OCI-LY7 (cell line): ENCODE data around the gene KLC1. TPM values are rescaled to one million over a fixed set of nuclear protein-coding genes. Genes with fewer than 3 reads are reported as not detected.

Source experiments
- BruUV-seq: library from RNA; stranded (reverse); fragments of 400-500 nt; replicated peaks from 2 replicates; lab custom pipeline; 2021; lab: Mats Ljungman, UMichigan
- CTCF ChIA-PET: fragments of 300-600 bp; sonication (Branson Sonifier 250); formaldehyde crosslinking; loops from one replicate; lab custom pipeline; 2022; ENCODE audit warnings: antibody characterized with exemption; ENCODE audit not compliant: unreplicated experiment; lab: Charles Lee
- POLR2A ChIA-PET: fragments of 300-600 bp; sonication (Branson Sonifier 250); formaldehyde crosslinking; loops from one replicate; lab custom pipeline; 2022; ENCODE audit warnings: antibody characterized with exemption; lab: Charles Lee
- DNase-seq: peaks from one replicate; pipeline ENCODE4 v3.0.0-alpha.2; 2015; ENCODE audit warnings: low spot score
- H2AFZ ChIP-seq: fragments of 200-600 bp; sonication (generic), shearing (Covaris generic); 2 replicates; pipeline ENCODE4 v1.6.1; 2014; ENCODE audit warnings: mild to moderate bottlenecking, antibody characterized with exemption, low read length, moderate library complexity
- H3K27ac ChIP-seq: fragments of 200-600 bp; sonication (generic); 2 replicates; pipeline ENCODE4 v1.5.1; 2014; ENCODE audit warnings: mixed run types, low read depth, mild to moderate bottlenecking, moderate library complexity, low read length, inconsistent platforms; ENCODE audit not compliant: poor library complexity, severe bottlenecking
- H3K36me3 ChIP-seq: fragments of 200-600 bp; sonication (generic); 2 replicates; pipeline ENCODE4 v1.6.1; 2014; ENCODE audit warnings: mild to moderate bottlenecking, antibody characterized with exemption, low read length, moderate library complexity, mixed read lengths; ENCODE audit not compliant: insufficient read depth
- H3K4me1 ChIP-seq: fragments of 200-600 bp; sonication (generic); 2 replicates; pipeline ENCODE4 v1.5.1; 2014; ENCODE audit warnings: mild to moderate bottlenecking, low read length; ENCODE audit not compliant: insufficient read depth, poor library complexity, severe bottlenecking
- H3K4me2 ChIP-seq: fragments of 200-600 bp; sonication (generic); 2 replicates; pipeline ENCODE4 v1.6.1; 2014; ENCODE audit warnings: mild to moderate bottlenecking, low read length
- H3K4me3 ChIP-seq: fragments of 200-600 bp; sonication (generic); 2 replicates; pipeline ENCODE4 v1.5.1; 2014; ENCODE audit warnings: mild to moderate bottlenecking, low read depth, low read length; ENCODE audit not compliant: poor library complexity, severe bottlenecking
- H3K79me2 ChIP-seq: fragments of 200-600 bp; sonication (generic); 2 replicates; pipeline ENCODE4 v1.6.1; 2016; ENCODE audit warnings: low read depth, mild to moderate bottlenecking, low read length, moderate library complexity, mixed read lengths; ENCODE audit not compliant: insufficient read depth
- H3K9me2 ChIP-seq: fragments of 200-600 bp; sonication (generic); 2 replicates; pipeline ENCODE4 v1.6.1; 2016; ENCODE audit warnings: mild to moderate bottlenecking, low read length, mixed read lengths; ENCODE audit not compliant: insufficient read depth
- H3K9me3 ChIP-seq: fragments of 200-600 bp; sonication (generic); 2 replicates; pipeline ENCODE4 v1.6.1; 2014; ENCODE audit warnings: mild to moderate bottlenecking, mixed run types, low read length, mixed read lengths
- H4K20me1 ChIP-seq: fragments of 200-600 bp; sonication (generic); 2 replicates; pipeline ENCODE4 v1.6.1; 2014; ENCODE audit warnings: mild to moderate bottlenecking, antibody characterized with exemption, low read length, moderate library complexity, mixed read lengths; ENCODE audit not compliant: insufficient read depth
- EZH2phosphoT487 ChIP-seq: fragments of 200-600 bp; sonication (generic); IDR thresholded peaks from 2 replicates; pipeline ENCODE4 v1.6.1; 2018; ENCODE audit warnings: low read depth, borderline replicate concordance, mild to moderate bottlenecking, mixed run types, antibody characterized with exemption, low read length, moderate library complexity, mixed read lengths
- intact Hi-C: fragments of 100-400 bp; cut with micrococcal nuclease; formaldehyde crosslinking; loops from one replicate; pipeline ENCODE4 v1.10.0; 2022; ENCODE audit not compliant: unreplicated experiment
- total RNA-seq, 2 experiments: library from RNA; depleted of rRNA in 1 of 2; stranded (reverse); fragments of >200 nt in 1 of 2; shearing (Covaris generic) in 1 of 2; gene quantifications; 2 replicates each; pipeline ENCODE4 v1.2.3, GENCODE V29; 2014 to 2022
- TF ChIP-seq, protein P1 (sequence below): fragments of 200-600 bp; sonication (generic); conservative IDR thresholded peaks from 2 replicates; pipeline ENCODE4 v1.5.1; 2014; ENCODE audit warnings: mild to moderate bottlenecking, antibody characterized with exemption, low read length, moderate library complexity, mixed read lengths

The KLC1 gene
- total RNA-seq, 2 experiments from 2014 or later: 147 to 157 TPM

DNA sequence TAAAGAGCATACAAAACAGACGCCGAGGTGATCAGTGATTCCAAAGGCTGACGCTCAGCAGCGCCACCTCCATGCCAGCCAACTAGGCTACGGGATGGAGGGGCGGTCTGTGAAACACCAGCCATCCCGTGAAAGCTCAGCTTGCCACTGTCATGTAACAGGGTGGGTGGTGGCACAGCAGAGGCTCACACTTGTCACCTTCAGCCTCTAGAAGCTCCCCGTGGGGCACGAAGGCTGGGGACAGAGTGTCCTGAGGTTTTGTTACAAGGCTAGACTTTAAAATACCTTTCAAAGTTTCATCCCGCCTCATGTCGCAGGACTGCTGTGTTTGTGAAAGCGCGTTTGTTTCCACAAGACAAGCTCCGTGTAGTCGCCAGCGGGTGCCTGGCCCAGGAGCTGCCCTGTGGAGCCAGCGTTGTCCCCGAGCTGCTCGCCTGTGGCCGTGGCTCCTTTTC lies 65.6 kb downstream of the KLC1 start:
- no peak for TF ChIP-seq EZH2phosphoT487
- TF ChIP-seq, protein P1, sequence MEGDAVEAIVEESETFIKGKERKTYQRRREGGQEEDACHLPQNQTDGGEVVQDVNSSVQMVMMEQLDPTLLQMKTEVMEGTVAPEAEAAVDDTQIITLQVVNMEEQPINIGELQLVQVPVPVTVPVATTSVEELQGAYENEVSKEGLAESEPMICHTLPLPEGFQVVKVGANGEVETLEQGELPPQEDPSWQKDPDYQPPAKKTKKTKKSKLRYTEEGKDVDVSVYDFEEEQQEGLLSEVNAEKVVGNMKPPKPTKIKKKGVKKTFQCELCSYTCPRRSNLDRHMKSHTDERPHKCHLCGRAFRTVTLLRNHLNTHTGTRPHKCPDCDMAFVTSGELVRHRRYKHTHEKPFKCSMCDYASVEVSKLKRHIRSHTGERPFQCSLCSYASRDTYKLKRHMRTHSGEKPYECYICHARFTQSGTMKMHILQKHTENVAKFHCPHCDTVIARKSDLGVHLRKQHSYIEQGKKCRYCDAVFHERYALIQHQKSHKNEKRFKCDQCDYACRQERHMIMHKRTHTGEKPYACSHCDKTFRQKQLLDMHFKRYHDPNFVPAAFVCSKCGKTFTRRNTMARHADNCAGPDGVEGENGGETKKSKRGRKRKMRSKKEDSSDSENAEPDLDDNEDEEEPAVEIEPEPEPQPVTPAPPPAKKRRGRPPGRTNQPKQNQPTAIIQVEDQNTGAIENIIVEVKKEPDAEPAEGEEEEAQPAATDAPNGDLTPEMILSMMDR: peak; percentile 52
- peaks cover 97% of the 10 kb centered on the region for H3K4me1 ChIP-seq
- peaks cover 4% of the 10 kb centered on the region; the same call in 1 of the 2 replicates for H3K79me2 ChIP-seq
- peak overlapping the region; percentile 8 for H3K27ac ChIP-seq
- no TSS peak for BruUV-seq
- no peaks in the 10 kb centered on the region for H3K9me3 ChIP-seq
- peak overlapping the region; percentile 19; the same call in 1 of the 2 replicates for H3K4me2 ChIP-seq
- no peak for DNase-seq
- no peaks in the 10 kb centered on the region for H3K9me2 ChIP-seq
- intact Hi-C loops: no loop called here
- no peaks in the 10 kb centered on the region for H4K20me1 ChIP-seq
- H3K36me3 ChIP-seq: peaks cover 65% of the 10 kb centered on the region
- CTCF ChIA-PET: no interaction called here
- no peak overlapping the region for H3K4me3 ChIP-seq
- H2AFZ ChIP-seq: no peak overlapping the region
- POLR2A ChIA-PET: interaction anchor here (0.6 kb wide), 1 partner anchor 77 kb away, joined by 3 read pairs; no protein-coding TSS in a partner anchor

DNA sequence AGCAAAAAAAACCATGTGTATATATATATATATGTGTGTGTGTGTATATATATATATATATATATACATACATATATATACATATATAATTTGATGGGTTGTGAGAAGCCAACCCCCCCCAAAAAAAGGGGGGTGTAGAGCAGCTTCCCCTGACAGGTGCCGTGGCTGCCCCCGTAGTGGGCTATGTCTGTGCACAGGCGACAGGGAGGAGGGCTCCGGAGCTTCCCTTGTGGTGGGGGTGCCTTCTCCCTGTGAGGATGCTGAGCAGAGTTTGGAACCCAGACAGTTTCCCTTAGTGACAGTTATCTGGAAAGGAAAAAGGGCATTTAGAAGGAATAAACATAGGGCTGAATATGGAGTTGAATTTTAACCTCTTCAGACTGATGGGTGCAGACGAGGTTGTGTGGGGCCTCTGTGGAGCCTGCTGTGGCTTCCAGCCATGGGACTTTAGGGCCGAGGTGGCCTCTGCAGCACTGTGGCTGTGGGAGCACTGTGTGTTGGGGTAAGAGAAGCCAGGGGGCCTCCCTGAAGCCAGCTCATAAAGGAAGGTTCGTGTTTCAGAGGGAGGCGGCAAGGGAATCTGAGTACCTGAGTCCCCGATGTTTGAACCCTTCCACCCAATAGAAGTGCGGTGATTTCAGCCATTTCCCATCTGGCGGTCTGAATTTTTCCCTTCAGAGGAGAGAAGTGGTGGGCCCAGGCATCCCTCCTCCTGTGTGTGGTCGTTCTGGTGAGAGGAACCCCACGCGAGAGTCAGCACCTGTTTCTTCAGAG lies 66.5 kb downstream of the KLC1 start:
- no peaks in the 10 kb centered on the region for H3K9me2 ChIP-seq
- ChIA-PET POLR2A (interaction anchor here (0.6 kb wide), 1 partner anchor 37 kb away, joined by 3 read pairs; no protein-coding TSS in a partner anchor), CTCF (no interaction called here)
- no peak overlapping the region for H2AFZ ChIP-seq
- no peaks in the 10 kb centered on the region for H3K9me3 ChIP-seq
- no peak for DNase-seq
- peak overlapping the region; percentile 76 for H3K27ac ChIP-seq
- H3K4me3 ChIP-seq: peak overlapping the region; percentile 48
- H3K4me2 ChIP-seq: peak overlapping the region; percentile 66
- intact Hi-C loops: no loop called here
- BruUV-seq: no TSS peak
- TF ChIP-seq, protein P1: no peak
- no peak for TF ChIP-seq EZH2phosphoT487
- peaks cover 97% of the 10 kb centered on the region for H3K4me1 ChIP-seq
- no peaks in the 10 kb centered on the region for H4K20me1 ChIP-seq
- H3K79me2 ChIP-seq: no peaks in the 10 kb centered on the region; the same call in 1 of the 2 replicates
- H3K36me3 ChIP-seq: peaks cover 74% of the 10 kb centered on the region

DNA sequence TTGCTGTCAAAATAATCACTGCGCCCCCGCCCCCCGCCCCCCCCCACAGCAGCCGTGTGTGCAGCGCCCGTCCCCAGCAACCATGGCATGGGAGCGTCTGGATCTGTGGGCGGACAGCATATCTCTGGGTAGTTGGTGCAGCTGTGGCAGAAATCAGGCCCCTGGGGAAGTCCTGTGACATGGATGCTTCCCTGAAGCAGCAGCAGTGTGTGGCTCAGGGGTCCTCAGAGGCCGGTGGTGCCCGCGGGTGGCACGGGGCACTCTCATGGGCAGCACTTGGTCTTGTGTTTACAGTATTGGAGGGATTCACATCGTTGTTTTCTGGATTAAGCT lies 67.0 kb downstream of the KLC1 start:
- Histone ChIP-seq H3K79me2 (no peaks in the 10 kb centered on the region; the same call in 1 of the 2 replicates), H3K4me2 (peak overlapping the region; percentile 66), H3K4me3 (no peak overlapping the region), H2AFZ (no peak overlapping the region), H3K9me2 (no peaks in the 10 kb centered on the region), H3K36me3 (peaks cover 80% of the 10 kb centered on the region), H3K9me3 (no peaks in the 10 kb centered on the region), H3K27ac (peak overlapping the region; percentile 76), H3K4me1 (peaks cover 94% of the 10 kb centered on the region), H4K20me1 (no peaks in the 10 kb centered on the region)
- POLR2A ChIA-PET: interaction anchor here (0.6 to 0.9 kb wide), 2 partner anchors 38 to 67 kb away, joined by 3 read pairs; partner anchors contain the start of gene KLC1
- intact Hi-C loops: no loop called here
- no peak for TF ChIP-seq EZH2phosphoT487
- no TSS peak for BruUV-seq
- peak; percentile 48 for DNase-seq
- CTCF ChIA-PET: no interaction called here
